ENCODE results near the gene LETMD1.

- no peak for TF ChIP-seq YY1 (IDR thresholded peaks at IDR 0.05; ENCODE audit: insufficient read depth, insufficient replicate concordance, low read depth, low read length)
- TF ChIP-seq FOXA1 (IDR thresholded peaks at IDR 0.05): no peak
- no peak for TF ChIP-seq FOXA1 (CRISPR knock-in tag; IDR thresholded peaks at IDR 0.05)
These were observed 42.5 kb upstream of the LETMD1 start for GRCh38 chr12:51005671-51006070.
